ENCODE results near the gene MRPL4. TPM values are rescaled to one million over a fixed set of nuclear protein-coding genes. Genes with fewer than 3 reads are reported as not detected.

MRPL4 gene
- total RNA-seq, 1 donor from 2014 or later, result 77.0 TPM

- H3K27ac ChIP-seq (replicated peaks), result no peak overlapping the region
Measured at GRCh38 chr19:10292206-10292788, 40.3 kb downstream of the MRPL4 start.

GRCh38 chr19:10292789-10293636 lies 41.0 kb downstream of the MRPL4 start:
- Histone ChIP-seq H3K9me3 (replicated peaks) (no peaks in the 10 kb centered on the region), H3K4me1 (peaks cover 67% of the 10 kb centered on the region), H3K27ac (replicated peaks) (no peak overlapping the region), H3K36me3 (no peaks in the 10 kb centered on the region), H3K4me3 (peak overlapping the region; percentile 67), H3K27me3 (ENCODE audit: low read depth) (peaks cover 94% of the 10 kb centered on the region)
- intact Hi-C loops (cut with micrococcal nuclease), result no loop called here
- no peak for TF ChIP-seq CTCF (IDR thresholded peaks at IDR 0.05; ENCODE audit: borderline replicate concordance)
- DNase-seq, result no peak

More at GRCh38 chr19:10292206-10292788, 40.3 kb downstream of the MRPL4 start:
- H3K36me3 ChIP-seq, result no peaks in the 10 kb centered on the region
- DNase-seq, result peak; percentile 78
- peak overlapping the region; percentile 67 for H3K4me3 ChIP-seq
- H3K4me1 ChIP-seq, result peaks cover 74% of the 10 kb centered on the region
- intact Hi-C loops (cut with micrococcal nuclease), result no loop called here
- no peak for TF ChIP-seq CTCF (IDR thresholded peaks at IDR 0.05; ENCODE audit: borderline replicate concordance)
- H3K9me3 ChIP-seq (replicated peaks), result no peaks in the 10 kb centered on the region
- H3K27me3 ChIP-seq (ENCODE audit: low read depth), result peaks cover 99% of the 10 kb centered on the region

GRCh38 chr19:10293637-10294367 lies 41.8 kb downstream of the MRPL4 start:
- H3K4me3 ChIP-seq, result no peak overlapping the region
- H3K9me3 ChIP-seq (replicated peaks), result no peaks in the 10 kb centered on the region
- TF ChIP-seq CTCF (IDR thresholded peaks at IDR 0.05; ENCODE audit: borderline replicate concordance), result no peak
- DNase-seq, result no peak
- intact Hi-C loops (cut with micrococcal nuclease), result no loop called here
- H3K36me3 ChIP-seq, result no peaks in the 10 kb centered on the region
- peaks cover 90% of the 10 kb centered on the region for H3K27me3 ChIP-seq (ENCODE audit: low read depth)
- H3K4me1 ChIP-seq, result peaks cover 59% of the 10 kb centered on the region
- no peak overlapping the region for H3K27ac ChIP-seq (replicated peaks)

- intact Hi-C loops (cut with micrococcal nuclease), result no loop called here
- peaks cover 53% of the 10 kb centered on the region for H3K4me1 ChIP-seq
Measured at GRCh38 chr19:10294368-10294697, 42.3 kb downstream of the MRPL4 start.

More at GRCh38 chr19:10294368-10294697, 42.3 kb downstream of the MRPL4 start:
- Histone ChIP-seq H3K4me3 (no peak overlapping the region), H3K27me3 (ENCODE audit: low read depth) (peaks cover 85% of the 10 kb centered on the region), H3K27ac (replicated peaks) (no peak overlapping the region), H3K36me3 (no peaks in the 10 kb centered on the region), H3K9me3 (replicated peaks) (no peaks in the 10 kb centered on the region)
- TF ChIP-seq CTCF (IDR thresholded peaks at IDR 0.05; ENCODE audit: borderline replicate concordance), result no peak
- DNase-seq, result no peak
